A549 (cell line): Measurements from ENCODE around the gene SAG. TPM values are rescaled to one million over a fixed set of nuclear protein-coding genes. Genes with fewer than 3 reads are reported as not detected.

ENCODE experiments used
- ATAC-seq, 2 experiments: fragments of 200-7000 bp in 1 of 2; fragments of >200 bp in 1 of 2; cut with Nextera tagmentation in 1 of 2; cut with Tn5 transposase in 1 of 2; 3 replicates each; pipeline versions ENCODE4 v1.8.0 to v1.9.1; 2018 to 2020; ENCODE audit warnings: mild to moderate bottlenecking in 1 of 2, moderate library complexity in 1 of 2
- CTCF ChIA-PET: fragments of 300-600 bp; sonication (Branson Sonifier 250); formaldehyde crosslinking; extraction: SDS; loops from one replicate; lab custom pipeline; 2021; ENCODE audit warnings: antibody characterized with exemption, inconsistent platforms; lab: Yijun Ruan, JAX
- POLR2A ChIA-PET: fragments of 350-600 bp; formaldehyde crosslinking; extraction: SDS; loops from one replicate; lab custom pipeline; 2021; ENCODE audit warnings: antibody characterized with exemption, inconsistent platforms; lab: Yijun Ruan, JAX
- DNase-seq, 2 experiments: peaks; one replicate each; pipeline versions ENCODE4 v3.0.0 to v3.0.0-alpha.2; 2011 to 2016; ENCODE audit warnings: low read depth in 1 of 2, low spot score in 1 of 2
- FAIRE-seq: peaks from 2 replicates; lab custom pipeline; 2011; peaks lifted over from hg19 to GRCh38; lab: Jason Lieb, UNC
- H3K27ac ChIP-seq, 2 experiments: fragments of >200 bp; sonication (Bioruptor Twin); formaldehyde crosslinking; 3 replicates each; pipeline ENCODE4 v1.5.1; 2016 to 2017
- H3K4me1 ChIP-seq: fragments of >200 bp; sonication (Bioruptor Twin); formaldehyde crosslinking; 3 replicates; pipeline ENCODE4 v1.6.1; 2016
- H3K4me2 ChIP-seq: fragments of >200 bp; sonication (Bioruptor Twin); formaldehyde crosslinking; 3 replicates; pipeline ENCODE4 v1.6.1; 2016
- H3K4me3 ChIP-seq: fragments of >200 bp; sonication (Bioruptor Twin); formaldehyde crosslinking; 3 replicates; pipeline ENCODE4 v1.5.1; 2016
- H3K9me3 ChIP-seq: fragments of >200 bp; sonication (Bioruptor Twin); formaldehyde crosslinking; 3 replicates; pipeline ENCODE4 v1.6.1; 2016
- ATOH8 ChIP-seq: fragments of 250-450 bp; sonication (Bioruptor Pico); IDR thresholded peaks from 2 replicates; pipeline ENCODE4 v1.5.0; 2020; ENCODE audit warnings: low read depth, mild to moderate bottlenecking, moderate library complexity
- CHD2 ChIP-seq: fragments of 150-350 bp; IDR thresholded peaks from 2 replicates; pipeline ENCODE4 v1.6.1; 2014; ENCODE audit warnings: low read length; ENCODE audit not compliant: partially characterized antibody
- CHD4 ChIP-seq: fragments of 200-600 bp; sonication (generic); IDR thresholded peaks from 2 replicates; pipeline ENCODE4 v1.6.1; 2016; ENCODE audit warnings: antibody characterized with exemption, mild to moderate bottlenecking, borderline replicate concordance
- GATA3 ChIP-seq: IDR thresholded peaks from 2 replicates; pipeline ENCODE4 v1.6.1; 2012; ENCODE audit warnings: borderline replicate concordance
- HOXB13 ChIP-seq: fragments of 250-450 bp; sonication (Bioruptor Pico); IDR thresholded peaks from 2 replicates; pipeline ENCODE4 v1.5.0; 2020; ENCODE audit warnings: low read depth, mild to moderate bottlenecking, moderate library complexity
- JUN ChIP-seq, 2 experiments: fragments of >200 bp; sonication (Bioruptor Twin); formaldehyde crosslinking; IDR thresholded peaks; 2 replicates in 1 of 2; 3 replicates in 1 of 2; pipeline ENCODE4 v1.6.1; 2016 to 2017
- MAFK ChIP-seq: fragments of 450-650 bp; IDR thresholded peaks from 2 replicates; pipeline ENCODE4 v1.6.1; 2014; ENCODE audit not compliant: partially characterized antibody
- NR3C1 ChIP-seq: fragments of >200 bp; sonication (Bioruptor Twin); formaldehyde crosslinking; IDR thresholded peaks from 3 replicates; pipeline ENCODE4 v1.6.1; 2017
- PBX3 ChIP-seq: IDR thresholded peaks from 2 replicates; pipeline ENCODE4 v1.6.1; 2012
- RARB ChIP-seq: fragments of 250-450 bp; sonication (Bioruptor Pico); IDR thresholded peaks from 2 replicates; pipeline ENCODE4 v1.8.0; 2021; ENCODE audit warnings: mild to moderate bottlenecking, moderate library complexity
- RCOR1 ChIP-seq: fragments of 150-350 bp; IDR thresholded peaks from 2 replicates; pipeline ENCODE4 v1.6.1; 2014; ENCODE audit warnings: antibody characterized with exemption, low read length, low read depth
- REST ChIP-seq: fragments of 200-600 bp; sonication (generic); IDR thresholded peaks from 2 replicates; pipeline ENCODE4 v1.6.1; 2016; ENCODE audit warnings: antibody characterized with exemption, mild to moderate bottlenecking, moderate library complexity
- RFX5 ChIP-seq: fragments of 450-650 bp; IDR thresholded peaks from 2 replicates; pipeline ENCODE4 v1.7.1; 2014; ENCODE audit warnings: antibody characterized with exemption, mild to moderate bottlenecking, moderate library complexity
- RNF2 ChIP-seq: fragments of 200-600 bp; sonication (generic); IDR thresholded peaks from 2 replicates; pipeline ENCODE4 v1.6.1; 2016; ENCODE audit warnings: low read depth, mild to moderate bottlenecking, antibody characterized with exemption, moderate library complexity, borderline replicate concordance
- TFCP2L1 ChIP-seq: fragments of 250-450 bp; sonication (Bioruptor Pico); IDR thresholded peaks from 2 replicates; pipeline ENCODE4 v1.5.0; 2021; ENCODE audit warnings: mild to moderate bottlenecking
- TP53 ChIP-seq: fragments of 250-450 bp; sonication (Bioruptor Pico); IDR thresholded peaks from 2 replicates; pipeline ENCODE4 v1.5.0; 2021; ENCODE audit warnings: mild to moderate bottlenecking, moderate library complexity
- ZSCAN20 ChIP-seq: fragments of 250-450 bp; sonication (Bioruptor Pico); IDR thresholded peaks from 2 replicates; pipeline ENCODE4 v1.8.0; 2022; ENCODE audit warnings: mild to moderate bottlenecking, moderate library complexity
- WGBS: methylation state at CpG from one replicate; pipeline ENCODE4 v1.1.6; 2017; ENCODE audit errors: missing lambda C conversion rate; 5-methylcytosine and 5-hydroxymethylcytosine counted together
- polyA plus RNA-seq, 4 experiments: library from polyadenylated mRNA; depleted of rRNA in 3 of 4; stranded (reverse); fragments of >200 nt; fragmentation: RNase III in 1 of 4; extraction: RNeasy Plus Mini Kit Qiagen cat#74134 plus additional on column Dnase treatment in 1 of 4; gene quantifications; 2 replicates in 3 of 4; 3 replicates in 1 of 4; pipeline ENCODE4 v1.2.3, GENCODE V29; 2011 to 2017

SAG gene
- polyA plus RNA-seq, 2 of the 4 experiments (the other 2 are of a cell fraction) = not detected

GRCh38 chr2:233338046-233338445 is 30.4 kb downstream of the SAG start:
- DNase-seq (no peak), FAIRE-seq (no peak), ATAC-seq (peak; percentile 35 to 54; a peak in 3 of 6 replicates)
- no peak overlapping the region for H3K4me3 ChIP-seq
- H3K9me3 ChIP-seq = peaks cover 5% of the 10 kb centered on the region; the same call in 1 of the 3 replicates
- TF ChIP-seq MAFK (no peak), RARB (no peak)
- ChIA-PET CTCF (interaction anchor here (0.9 to 2.4 kb wide), 7 partner anchors 9 to 56 kb away, joined by 3 to 7 read pairs (median 3); partner anchors contain the start of gene DGKD), POLR2A (no interaction called here)
- no peak overlapping the region for H3K4me2 ChIP-seq
- 0 out of 3 replicates have a peak, but pooled peaks cover 3% of the 10 kb centered on the region for H3K4me1 ChIP-seq
- H3K27ac ChIP-seq = no peak overlapping the region
- WGBS = 77% methylated on average over 5 of the region's 5 CpGs

- Histone ChIP-seq H3K9me3 (peaks cover 5% of the 10 kb centered on the region; the same call in 1 of the 3 replicates), H3K4me3 (no peak overlapping the region), H3K4me1 (0 out of 3 replicates have a peak, but pooled peaks cover 3% of the 10 kb centered on the region), H3K27ac (no peak overlapping the region), H3K4me2 (no peak overlapping the region)
- ATAC-seq (no peak), FAIRE-seq (no peak), DNase-seq (no peak)
- TF ChIP-seq GATA3 = no peak
- TF ChIP-seq PBX3 = no peak
- no peak for TF ChIP-seq RCOR1
- no peak for TF ChIP-seq CHD2
- TF ChIP-seq NR3C1 = no peak
- TF ChIP-seq CHD4 = no peak
- TF ChIP-seq ATOH8 (CRISPR knock-in tag) = no peak
- no peak for TF ChIP-seq TP53 (CRISPR knock-in tag)
- ChIA-PET POLR2A (no interaction called here), CTCF (interaction anchor here (0.6 to 2.4 kb wide), 6 partner anchors 9 to 120 kb away, joined by 3 to 7 read pairs (median 4); no protein-coding TSS in a partner anchor)
- WGBS = 72% methylated on average over 3 of the region's 3 CpGs
Observed at GRCh38 chr2:233338812-233339368, 31.3 kb downstream of the SAG start.

- peaks cover 5% of the 10 kb centered on the region; the same call in 1 of the 3 replicates for H3K9me3 ChIP-seq
- H3K4me2 ChIP-seq = no peak overlapping the region
- no peak overlapping the region for H3K4me3 ChIP-seq
- FAIRE-seq (no peak), ATAC-seq (no peak), DNase-seq (no peak)
- ChIA-PET POLR2A (no interaction called here), CTCF (interaction anchor here (1.4 to 2.4 kb wide), 2 partner anchors 11 to 119 kb away, joined by 4 to 7 read pairs; no protein-coding TSS in a partner anchor)
- H3K4me1 ChIP-seq = 0 out of 3 replicates have a peak, but pooled peaks cover 3% of the 10 kb centered on the region
- 37% methylated on average over 3 of the region's 3 CpGs for WGBS
- no peak overlapping the region for H3K27ac ChIP-seq
- TF ChIP-seq TFCP2L1 (CRISPR knock-in tag) (no peak), HOXB13 (CRISPR knock-in tag) (no peak), ZSCAN20 (CRISPR knock-in tag) (no peak), RNF2 (no peak), REST (no peak), RFX5 (no peak), JUN (IDR thresholded peaks at IDR 0.05) (no peak)
- TF ChIP-seq, all 56 proteins: peak for 0
Observed at GRCh38 chr2:233339427-233339826, 31.8 kb downstream of the SAG start.
